Activated gamma-delta T cell treated with Interleukin-2 at 50 U/mL for 16 hours (primary cell): ENCODE data around the gene TYR.
"Not testable (repeated sequence)": the region's sequence is repeated elsewhere in the genome, so short reads cannot be mapped to it uniquely, and the experiment has no call there.

Experiments used
- DNase-seq: peaks from one replicate; pipeline ENCODE4 v3.0.0-alpha.2; 2020

TYR gene

GRCh38 chr11:89273220-89273619, 95.5 kb downstream of the TYR start:
- DNase-seq, result not testable (repeated sequence)

GRCh38 chr11:89275966-89276365, 98.3 kb downstream of the TYR start:
- DNase-seq, result no peak

- no peak for DNase-seq
Measured at GRCh38 chr11:89279176-89279575, 101.5 kb downstream of the TYR start.

- not testable (repeated sequence) for DNase-seq
Measured at GRCh38 chr11:89281032-89281677, 103.5 kb downstream of the TYR start.

GRCh38 chr11:89286601-89287000, 108.9 kb downstream of the TYR start:
- not testable (repeated sequence) for DNase-seq

- not testable (repeated sequence) for DNase-seq
Measured at GRCh38 chr11:89288004-89288403, 110.3 kb downstream of the TYR start.

- DNase-seq, result no peak
Measured at GRCh38 chr11:89293965-89294679, 116.4 kb downstream of the TYR start.

- not testable (repeated sequence) for DNase-seq
Measured at GRCh38 chr11:89295023-89295422, 117.3 kb downstream of the TYR start.

- not testable (repeated sequence) for DNase-seq
Measured at GRCh38 chr11:89303029-89303428, 125.4 kb downstream of the TYR start.

- not testable (repeated sequence) for DNase-seq
Measured at GRCh38 chr11:89308272-89308671, 130.6 kb downstream of the TYR start.

GRCh38 chr11:89309321-89309985, 131.8 kb downstream of the TYR start:
- DNase-seq, result not testable (repeated sequence)

- not testable (repeated sequence) for DNase-seq
Measured at GRCh38 chr11:89310607-89311006, 132.9 kb downstream of the TYR start.

GRCh38 chr11:89321401-89321800, 143.7 kb downstream of the TYR start:
- DNase-seq, result no peak

- no peak for DNase-seq
Measured at GRCh38 chr11:89327885-89328284, 150.2 kb downstream of the TYR start.

GRCh38 chr11:89331940-89332339, 154.3 kb downstream of the TYR start:
- DNase-seq, result not testable (repeated sequence)

- DNase-seq, result not testable (repeated sequence)
Measured at GRCh38 chr11:89333704-89334103, 156.0 kb downstream of the TYR start.

GRCh38 chr11:89337100-89337650, 159.5 kb downstream of the TYR start:
- not testable (repeated sequence) for DNase-seq

- not testable (repeated sequence) for DNase-seq
Measured at GRCh38 chr11:89338073-89338472, 160.4 kb downstream of the TYR start.

- not testable (repeated sequence) for DNase-seq
Measured at GRCh38 chr11:89340450-89340849, 162.8 kb downstream of the TYR start.

GRCh38 chr11:89342880-89343572, 165.4 kb downstream of the TYR start:
- DNase-seq, result not testable (repeated sequence)
